Amygdala (tissue), 56 donors: Measurements from ENCODE around the gene REELD1.

ENCODE experiments used
- DNase-seq, 56 donors: peaks; one replicate each; lab custom pipeline; 2025; lab: John Stamatoyannopoulos, UW

Gene REELD1

GRCh38 chr4:146261041-146261440, 46.7 kb downstream of the REELD1 start:
- DNase-seq = no peak

- no peak for DNase-seq
These were observed 49.5 kb downstream of the REELD1 start for GRCh38 chr4:146263793-146264192.

GRCh38 chr4:146265950-146266490, 51.7 kb downstream of the REELD1 start:
- DNase-seq = peak in 1 of 56 donors; percentile 1

GRCh38 chr4:146267826-146268225, 53.5 kb downstream of the REELD1 start:
- DNase-seq = no peak

GRCh38 chr4:146269228-146269653, 54.9 kb downstream of the REELD1 start:
- DNase-seq = no peak

GRCh38 chr4:146271466-146271865, 57.1 kb downstream of the REELD1 start:
- DNase-seq = no peak

GRCh38 chr4:146273204-146273901, 59.0 kb downstream of the REELD1 start:
- DNase-seq = no peak

GRCh38 chr4:146274774-146275173, 60.4 kb downstream of the REELD1 start:
- no peak for DNase-seq

- DNase-seq = no peak
These were observed 61.0 kb downstream of the REELD1 start for GRCh38 chr4:146275370-146275769.

- DNase-seq = no peak
These were observed 64.6 kb downstream of the REELD1 start for GRCh38 chr4:146278986-146279385.
